Bronchial epithelial cell (primary cell): ENCODE results near the gene TMEM54. TPM values are rescaled to one million over a fixed set of nuclear protein-coding genes. Genes with fewer than 3 reads are reported as not detected.
A peak's percentile ranks its signal among the peaks of the same experiment; 100 is the strongest.

ENCODE experiments used
- DNase-seq: peaks from one replicate; pipeline ENCODE4 v3.0.0-alpha.2; 2010; ENCODE audit warnings: low read depth
- FAIRE-seq: peaks from 2 replicates; lab custom pipeline; 2011; peaks lifted over from hg19 to GRCh38; lab: Jason Lieb, UNC
- H3K27me3 ChIP-seq: 2 replicates; pipeline ENCODE4 v1.5.1; 2011; ENCODE audit warnings: low read length; ENCODE audit not compliant: control insufficient read depth, insufficient read depth
- H3K36me3 ChIP-seq: 2 replicates; pipeline ENCODE4 v1.5.1; 2011; ENCODE audit warnings: low read length; ENCODE audit not compliant: control insufficient read depth, insufficient read depth
- H3K4me3 ChIP-seq: 2 replicates; pipeline ENCODE4 v1.5.1; 2011; ENCODE audit warnings: mild to moderate bottlenecking, low read depth, low read length, control low read depth
- CTCF ChIP-seq: IDR thresholded peaks from 2 replicates; pipeline ENCODE4 v1.5.1; 2011; ENCODE audit warnings: mild to moderate bottlenecking, moderate library complexity, low read length, control low read depth, inconsistent platforms; ENCODE audit not compliant: insufficient read depth, severe bottlenecking
- total RNA-seq: library from RNA; depleted of rRNA; stranded (reverse); fragments of >200 nt; gene quantifications from 2 replicates; pipeline ENCODE4 v1.2.1, GENCODE V29; 2014

Gene TMEM54
- total RNA-seq, 1 donor from 2014 or later: 112 TPM

GRCh38 chr1:32865639-32866405 lies 35.4 kb downstream of the TMEM54 start:
- no peak for FAIRE-seq
- Histone ChIP-seq H3K36me3 (peaks cover 4% of the 10 kb centered on the region), H3K27me3 (no peaks in the 10 kb centered on the region), H3K4me3 (no peak overlapping the region)
- DNase-seq: no peak
- no peak for TF ChIP-seq CTCF

DNA sequence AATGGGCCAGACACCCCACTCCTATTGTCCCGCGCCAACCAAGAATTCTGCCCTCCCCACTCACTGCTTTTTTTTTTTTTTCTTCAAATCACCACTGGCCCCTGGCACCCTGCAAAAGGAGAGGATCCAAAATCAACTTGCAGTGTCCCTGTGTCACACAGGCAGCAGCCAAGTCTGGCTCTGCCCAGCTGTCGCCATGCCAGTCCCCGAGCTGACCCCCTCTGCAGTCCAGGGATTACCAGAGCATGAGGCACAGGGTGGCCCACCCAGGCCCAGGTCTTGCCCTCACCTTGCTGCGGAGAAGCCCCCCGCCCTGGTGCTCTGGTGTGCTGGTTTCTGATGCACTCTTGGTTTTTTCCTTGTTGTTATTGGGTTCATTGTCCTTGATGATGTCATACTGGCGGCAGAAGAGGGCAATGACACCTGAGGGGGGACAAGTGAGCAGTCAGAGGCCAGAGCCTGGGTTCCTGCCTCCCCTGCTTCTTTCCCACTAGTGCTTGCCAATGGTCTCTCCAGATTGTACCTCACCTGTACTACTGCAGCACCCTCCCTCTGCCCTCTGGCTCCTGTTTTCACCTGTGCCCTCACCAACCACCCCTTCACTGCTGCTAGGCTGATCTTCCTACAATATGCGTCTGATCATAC lies 36.7 kb downstream of the TMEM54 start:
- FAIRE-seq: no peak
- peaks cover 4% of the 10 kb centered on the region for H3K36me3 ChIP-seq
- no peak for DNase-seq

DNA sequence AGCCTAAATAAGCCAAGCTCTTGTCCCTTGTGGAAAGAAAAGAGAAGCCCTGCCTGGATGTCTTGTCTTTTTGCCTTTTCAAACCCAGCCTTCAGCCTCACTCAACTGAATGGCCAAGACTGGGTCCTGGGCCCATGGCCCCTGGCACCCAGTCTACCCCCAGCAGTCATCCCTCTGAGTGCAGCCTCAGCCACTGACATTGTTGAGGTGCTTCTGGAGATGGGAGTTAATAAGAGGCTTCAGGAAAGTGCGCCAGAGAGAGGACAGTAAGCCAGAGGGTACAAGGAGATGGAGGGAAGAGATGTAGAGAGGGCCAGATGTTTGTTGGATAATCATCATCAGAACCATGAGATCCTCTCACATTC lies 37.3 kb downstream of the TMEM54 start:
- FAIRE-seq: peak; percentile 77
- TF ChIP-seq CTCF: no peak
- Histone ChIP-seq H3K27me3 (no peaks in the 10 kb centered on the region), H3K36me3 (peaks cover 4% of the 10 kb centered on the region), H3K4me3 (no peak overlapping the region)
- no peak for DNase-seq

More for the DNA sequence above, 36.7 kb downstream of the TMEM54 start:
- no peak overlapping the region for H3K4me3 ChIP-seq
- no peak for TF ChIP-seq CTCF
- H3K27me3 ChIP-seq: no peaks in the 10 kb centered on the region

DNA sequence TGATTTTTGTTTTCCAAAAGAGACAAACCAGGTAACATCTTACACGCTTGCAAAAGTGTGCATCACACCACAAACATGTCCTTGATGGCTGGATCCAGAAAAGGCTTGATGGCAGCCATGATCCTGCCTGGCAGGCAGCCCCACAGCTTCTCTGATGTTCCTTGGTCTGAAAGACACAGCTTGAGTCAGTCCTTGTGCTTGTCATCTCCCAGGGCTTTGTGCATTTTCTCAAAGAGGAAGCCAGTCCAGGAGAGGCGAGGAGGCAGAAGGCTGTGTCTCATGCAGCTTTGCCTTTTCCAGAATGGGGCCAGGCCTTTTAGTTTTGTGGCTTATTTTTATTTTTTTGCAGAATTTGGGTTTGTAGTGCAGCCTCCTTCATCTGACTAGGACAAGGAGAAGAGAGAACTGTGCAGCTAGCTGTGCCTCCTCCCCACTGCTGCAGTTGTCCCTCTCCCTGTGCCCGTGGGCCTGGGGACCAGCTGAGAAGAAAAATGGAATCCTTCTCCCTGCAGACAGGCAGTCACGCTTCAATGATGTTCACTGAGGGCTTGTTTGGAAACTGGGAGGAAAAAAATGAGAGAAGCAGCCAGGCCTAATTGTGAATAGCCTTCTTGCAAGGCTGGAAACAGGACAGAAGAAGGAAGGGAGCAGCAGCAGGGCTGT lies 37.8 kb downstream of the TMEM54 start:
- FAIRE-seq (peak; percentile 13), DNase-seq (no peak)
- peaks cover 4% of the 10 kb centered on the region for H3K36me3 ChIP-seq

More for the DNA sequence above, 37.8 kb downstream of the TMEM54 start:
- TF ChIP-seq CTCF: no peak
- H3K4me3 ChIP-seq: no peak overlapping the region
- no peaks in the 10 kb centered on the region for H3K27me3 ChIP-seq
